ENCODE results near the gene MRPL18.

GRCh38 chr6:159778131-159778530 lies 12.1 kb upstream of the MRPL18 start:
- TF ChIP-seq, protein P1, sequence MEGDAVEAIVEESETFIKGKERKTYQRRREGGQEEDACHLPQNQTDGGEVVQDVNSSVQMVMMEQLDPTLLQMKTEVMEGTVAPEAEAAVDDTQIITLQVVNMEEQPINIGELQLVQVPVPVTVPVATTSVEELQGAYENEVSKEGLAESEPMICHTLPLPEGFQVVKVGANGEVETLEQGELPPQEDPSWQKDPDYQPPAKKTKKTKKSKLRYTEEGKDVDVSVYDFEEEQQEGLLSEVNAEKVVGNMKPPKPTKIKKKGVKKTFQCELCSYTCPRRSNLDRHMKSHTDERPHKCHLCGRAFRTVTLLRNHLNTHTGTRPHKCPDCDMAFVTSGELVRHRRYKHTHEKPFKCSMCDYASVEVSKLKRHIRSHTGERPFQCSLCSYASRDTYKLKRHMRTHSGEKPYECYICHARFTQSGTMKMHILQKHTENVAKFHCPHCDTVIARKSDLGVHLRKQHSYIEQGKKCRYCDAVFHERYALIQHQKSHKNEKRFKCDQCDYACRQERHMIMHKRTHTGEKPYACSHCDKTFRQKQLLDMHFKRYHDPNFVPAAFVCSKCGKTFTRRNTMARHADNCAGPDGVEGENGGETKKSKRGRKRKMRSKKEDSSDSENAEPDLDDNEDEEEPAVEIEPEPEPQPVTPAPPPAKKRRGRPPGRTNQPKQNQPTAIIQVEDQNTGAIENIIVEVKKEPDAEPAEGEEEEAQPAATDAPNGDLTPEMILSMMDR (IDR thresholded peaks at IDR 0.05): no peak
- no peak for TF ChIP-seq POLR2A (IDR thresholded peaks at IDR 0.05)

Data from breast epithelium (tissue), 3 donors.